HT-29 (cell line): Measurements from ENCODE around the gene SLIT2. TPM values are rescaled to one million over a fixed set of nuclear protein-coding genes. Genes with fewer than 3 reads are reported as not detected.
A peak's percentile ranks its signal among the peaks of the same experiment; 100 is the strongest.

ENCODE experiments used
- DNase-seq: peaks from one replicate; pipeline ENCODE4 v3.0.0-alpha.2; 2015; ENCODE audit warnings: low spot score
- total RNA-seq: library from RNA; depleted of rRNA; stranded (reverse); fragments of >200 nt; shearing (Covaris generic); gene quantifications from 2 replicates; pipeline ENCODE4 v1.2.3, GENCODE V29; 2014

The SLIT2 gene
- total RNA-seq, 1 experiment from 2014 or later = not detected

DNA sequence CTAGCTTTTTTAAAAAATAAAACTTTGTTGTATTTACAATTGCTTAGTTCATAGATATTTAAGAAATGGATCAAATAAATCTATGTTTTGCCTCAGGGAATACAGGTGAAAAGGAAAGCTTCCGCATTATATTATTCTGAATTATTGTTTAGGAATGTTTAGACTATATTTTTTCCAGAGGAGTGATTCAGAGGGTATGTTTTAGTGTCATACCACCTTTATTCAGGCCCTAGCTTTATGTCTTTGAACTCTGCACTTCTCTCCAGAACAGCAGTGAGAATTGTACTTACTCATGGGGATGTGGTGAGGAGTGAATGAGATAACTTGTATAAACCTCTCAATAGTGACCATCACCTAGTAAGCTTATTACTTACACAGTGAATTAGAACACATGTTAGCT is 14.0 kb downstream of the SLIT2 start:
- no peak for DNase-seq

DNA sequence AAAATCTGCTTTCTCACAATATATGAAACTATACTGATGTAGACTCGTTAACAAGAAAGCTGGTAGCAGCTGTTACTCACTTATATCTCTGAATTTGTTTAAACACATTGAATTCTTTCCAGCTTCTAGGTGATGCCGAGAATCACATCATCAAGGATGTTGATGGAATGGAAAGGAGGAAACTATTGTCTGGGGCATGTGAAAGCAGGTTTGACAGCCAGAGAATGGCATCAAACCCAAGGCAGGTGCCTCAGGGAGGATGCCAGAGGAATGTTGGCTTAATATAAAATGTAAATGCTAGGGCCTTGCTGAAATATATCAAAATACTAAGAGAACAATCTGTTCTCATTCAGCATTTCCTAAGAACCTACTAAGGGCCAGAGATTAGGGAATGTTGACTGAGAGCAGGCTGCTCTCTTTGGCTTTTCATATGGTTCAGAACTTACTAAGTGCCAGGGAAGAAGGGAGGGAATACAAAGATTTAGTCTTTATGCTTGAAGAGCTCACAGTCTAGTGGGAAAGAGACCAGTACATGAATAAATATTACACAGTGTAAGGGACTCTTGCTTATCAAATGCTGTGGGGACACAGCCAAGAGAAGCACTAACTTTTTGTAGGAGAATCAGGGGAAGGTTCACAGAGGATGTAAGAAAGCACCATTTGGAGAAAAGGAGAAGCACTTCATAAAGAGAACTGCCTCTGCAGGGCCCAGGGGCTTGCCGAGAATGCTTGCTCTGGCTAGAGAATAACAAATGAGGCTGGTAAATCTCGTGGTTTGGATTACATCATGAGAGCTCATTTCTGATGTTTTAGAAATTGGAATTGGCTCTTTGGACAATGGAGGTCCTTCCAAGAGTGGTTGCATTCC is 14.7 kb downstream of the SLIT2 start:
- no peak for DNase-seq

DNA sequence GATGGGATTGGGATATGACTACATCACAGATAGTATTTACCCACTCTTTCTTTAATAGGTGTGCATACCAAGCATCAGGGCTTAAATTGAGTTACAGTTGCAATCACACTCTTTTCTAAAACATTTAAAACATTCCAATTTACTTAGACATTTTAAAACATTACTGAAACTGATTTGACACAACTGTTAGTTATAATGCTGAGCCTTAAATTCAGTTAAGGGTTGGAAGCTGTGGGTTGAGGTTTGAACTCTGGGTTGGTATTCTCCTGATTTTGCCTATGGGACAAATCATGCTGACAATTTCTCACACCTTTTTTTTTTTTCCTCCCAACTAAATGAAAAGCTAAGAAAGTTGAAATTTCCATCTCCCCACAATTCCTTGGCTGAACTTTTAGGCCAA is 16.3 kb downstream of the SLIT2 start:
- no peak for DNase-seq

DNA sequence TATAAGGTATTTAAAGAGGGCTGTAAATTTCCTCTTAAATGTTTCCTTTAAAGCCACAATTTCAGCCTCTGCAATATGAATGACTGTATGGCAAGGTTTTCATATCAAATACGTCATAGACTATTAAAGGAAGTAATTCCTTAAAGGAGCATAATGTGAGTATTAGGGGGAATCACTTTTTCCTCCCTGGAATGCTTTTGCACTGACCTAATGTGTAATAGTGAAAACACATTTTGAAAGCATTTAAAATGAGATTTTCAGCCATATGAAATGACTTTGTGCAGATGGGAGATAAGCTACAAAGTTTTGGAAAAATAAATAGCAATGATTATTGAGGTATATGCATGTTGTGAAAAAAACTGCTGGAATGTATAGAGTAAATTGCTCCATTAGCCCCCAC is 17.6 kb downstream of the SLIT2 start:
- DNase-seq = no peak

DNA sequence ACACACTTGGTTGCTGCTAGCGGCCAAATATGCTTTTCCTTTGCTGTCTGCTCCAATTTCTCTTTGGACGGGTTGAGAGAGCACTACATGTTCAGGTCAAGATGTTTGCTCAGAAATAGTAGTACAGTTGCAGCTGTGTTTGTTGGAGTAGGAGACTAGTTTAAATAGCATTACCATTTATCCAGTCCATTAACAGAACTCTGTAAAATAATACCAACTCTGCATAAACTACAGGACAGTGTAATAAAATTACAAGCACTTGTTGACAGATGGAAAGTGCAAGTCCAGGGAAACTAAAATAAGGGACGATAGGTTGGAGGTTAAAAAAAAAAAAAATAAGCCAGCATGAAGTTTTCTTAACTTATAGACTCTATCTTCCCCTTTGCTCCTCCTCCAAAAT is 20.2 kb downstream of the SLIT2 start:
- DNase-seq = no peak

DNA sequence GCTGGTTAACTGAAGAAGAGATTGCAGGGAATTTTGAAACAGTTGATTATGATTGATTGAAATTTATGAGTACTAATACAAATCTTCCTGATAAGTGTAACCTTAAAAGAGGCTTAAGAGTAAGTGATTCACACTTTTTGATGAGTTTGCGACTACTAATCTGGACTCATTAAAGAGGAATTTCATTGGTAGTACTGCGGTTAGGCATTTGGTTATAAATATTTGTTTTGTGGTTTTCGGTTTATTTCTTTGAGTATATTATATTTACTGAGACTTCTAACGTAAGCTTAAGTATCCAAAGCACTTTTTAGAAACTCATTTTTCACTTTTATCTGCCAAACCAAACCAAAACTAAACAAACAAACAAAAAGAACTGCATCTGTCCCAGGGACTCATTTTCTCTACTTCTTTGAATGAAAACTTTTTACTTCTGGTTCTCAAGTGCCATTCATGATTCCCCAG is 20.7 kb downstream of the SLIT2 start:
- peak; percentile 15 for DNase-seq

DNA sequence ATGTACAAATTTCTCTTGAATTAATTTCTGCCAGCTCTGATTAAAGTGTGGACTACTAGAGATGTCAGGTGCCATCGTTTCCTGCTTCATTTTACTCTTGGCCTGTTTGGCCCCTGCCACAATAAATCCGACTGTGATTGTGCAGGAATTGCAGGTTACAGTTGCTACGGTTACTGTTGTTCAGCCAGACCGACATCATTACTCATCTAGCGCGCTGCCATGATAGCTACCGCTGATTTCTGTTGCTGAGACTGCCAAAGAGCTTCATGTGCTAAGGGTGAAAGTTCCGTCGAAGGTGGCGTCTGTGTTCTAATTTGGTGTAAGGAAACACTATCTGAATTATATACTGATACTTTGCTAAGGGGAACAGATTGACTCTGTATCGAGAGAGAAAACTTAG is 22.1 kb downstream of the SLIT2 start:
- DNase-seq = no peak

DNA sequence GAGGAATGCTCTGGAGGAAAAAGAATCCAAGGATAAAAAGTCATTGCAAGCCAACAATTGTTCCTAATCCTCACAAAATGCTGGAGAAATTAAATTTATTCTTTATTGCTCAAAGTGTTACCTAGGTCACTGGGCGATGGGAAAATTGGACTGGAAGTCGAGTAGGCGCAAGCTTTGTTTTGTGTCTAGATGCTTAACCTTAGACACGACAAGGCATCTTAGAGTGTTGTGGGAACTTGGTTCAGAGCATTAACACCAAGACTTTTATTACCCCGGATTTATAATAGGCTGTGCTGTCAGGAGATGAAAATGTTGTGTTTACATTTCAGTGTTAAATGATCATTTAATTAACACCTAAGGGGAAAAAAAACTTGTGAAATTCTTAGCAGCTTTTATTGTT is 25.1 kb downstream of the SLIT2 start:
- no peak for DNase-seq

DNA sequence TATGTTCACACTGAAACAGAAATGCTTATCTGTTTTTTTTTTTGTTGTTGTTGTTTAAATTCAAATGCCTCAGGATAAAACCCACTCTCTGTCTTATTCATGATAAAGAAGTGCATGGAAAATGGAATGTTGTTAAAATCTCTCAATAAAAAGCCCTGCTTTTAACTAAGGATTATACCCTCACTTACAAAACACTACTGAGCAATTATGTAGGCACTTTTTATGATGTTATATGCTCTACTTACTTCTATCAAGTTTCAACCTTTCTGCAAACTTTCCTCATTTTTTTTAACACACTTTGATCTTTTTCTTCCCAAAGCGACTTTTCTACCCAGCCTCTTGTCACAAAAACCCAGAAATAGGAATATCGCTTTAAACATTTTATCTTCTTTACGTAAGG is 26.5 kb downstream of the SLIT2 start:
- no peak for DNase-seq

DNA sequence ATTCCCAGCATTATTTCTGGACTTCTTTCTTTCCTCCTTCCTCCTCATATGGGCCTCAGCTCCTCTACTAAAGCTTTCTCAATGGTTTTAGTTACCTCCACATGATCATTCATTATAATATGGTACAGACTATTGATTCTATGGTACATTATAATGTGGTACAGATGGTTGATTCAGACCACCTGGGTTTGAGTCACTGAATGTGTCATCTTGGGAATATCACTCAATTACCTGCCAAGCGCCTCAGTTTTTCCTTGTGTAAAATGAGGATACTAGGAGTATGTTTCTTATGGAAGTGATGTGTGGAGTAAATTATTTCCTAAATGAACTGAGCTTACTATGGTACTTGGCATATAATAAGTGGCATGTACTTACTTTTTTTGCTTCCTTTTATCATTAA is 27.7 kb downstream of the SLIT2 start:
- no peak for DNase-seq

DNA sequence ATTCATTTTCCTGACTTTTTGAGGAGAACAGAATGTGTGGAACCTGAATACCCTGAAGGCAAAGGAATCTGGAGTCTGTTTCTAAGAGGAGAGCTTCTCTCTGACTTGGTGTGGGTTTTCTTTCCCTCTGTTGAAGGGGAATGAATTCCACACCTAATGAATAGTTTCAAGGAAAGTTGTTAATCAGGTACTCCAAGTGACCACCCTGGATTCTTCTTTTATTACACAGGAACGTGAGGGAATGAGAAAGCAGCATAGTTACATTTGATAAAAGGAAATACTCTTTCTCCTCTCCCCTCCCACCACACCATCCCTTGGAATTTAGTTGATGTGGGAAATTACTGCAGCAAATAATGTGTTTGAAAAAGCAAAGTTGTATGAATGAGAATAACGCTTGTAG is 29.7 kb downstream of the SLIT2 start:
- DNase-seq = no peak

DNA sequence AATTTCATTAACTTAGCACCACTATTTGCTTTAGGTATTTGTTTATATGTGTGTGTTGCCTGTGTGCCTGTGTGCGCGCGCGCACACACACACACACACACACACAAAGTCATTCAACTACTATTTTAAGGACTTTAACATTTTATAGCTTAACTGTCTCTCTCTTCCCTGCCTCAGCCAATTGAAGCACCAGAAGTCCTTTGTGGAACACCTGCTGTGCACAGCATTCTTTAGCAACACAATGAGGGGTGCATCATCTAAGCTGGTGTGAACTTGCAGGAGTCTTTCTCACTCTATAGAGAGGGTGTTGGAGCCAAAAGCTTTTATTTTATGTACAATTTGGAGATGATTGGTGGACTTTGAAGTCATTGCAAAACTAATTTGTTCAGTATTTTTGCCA is 31.3 kb downstream of the SLIT2 start:
- DNase-seq = no peak

DNA sequence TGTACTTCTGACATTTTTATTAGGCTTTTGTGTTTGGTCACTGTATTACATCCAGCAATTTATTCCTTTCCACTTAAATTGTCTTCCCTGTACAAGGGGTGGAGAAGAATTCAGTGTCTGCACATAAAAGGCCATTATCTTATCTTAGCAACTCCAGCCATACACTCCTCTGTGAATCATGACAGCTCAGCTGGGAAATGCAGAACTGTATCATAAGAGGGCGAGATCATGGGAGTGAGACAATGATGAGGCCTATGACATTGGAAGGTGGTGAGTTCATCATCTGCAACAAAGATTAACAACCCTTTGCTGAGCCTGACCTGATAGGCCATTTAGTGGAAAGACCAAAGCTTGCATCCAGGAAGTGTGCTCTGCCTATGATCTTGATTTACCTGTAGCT is 33.3 kb downstream of the SLIT2 start:
- DNase-seq = no peak

DNA sequence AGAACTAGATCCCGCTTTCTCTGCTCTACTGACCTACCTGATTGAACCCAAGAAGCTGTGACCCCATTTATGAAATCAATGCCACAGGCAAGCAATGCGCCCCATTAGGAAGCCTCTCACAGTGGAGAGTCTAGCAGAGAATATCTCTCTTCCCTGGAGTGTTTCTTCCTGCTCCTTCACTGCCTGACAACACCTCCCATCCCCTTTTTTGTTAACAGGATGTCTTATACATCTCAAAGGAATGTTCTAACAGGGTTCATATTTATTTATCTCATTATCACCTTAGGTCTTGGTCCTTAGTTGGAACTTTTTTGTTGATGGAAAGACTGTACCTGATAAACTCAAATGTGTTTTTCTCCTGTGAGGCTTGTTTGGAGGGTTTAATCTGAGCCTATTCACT is 35.5 kb downstream of the SLIT2 start:
- no peak for DNase-seq

DNA sequence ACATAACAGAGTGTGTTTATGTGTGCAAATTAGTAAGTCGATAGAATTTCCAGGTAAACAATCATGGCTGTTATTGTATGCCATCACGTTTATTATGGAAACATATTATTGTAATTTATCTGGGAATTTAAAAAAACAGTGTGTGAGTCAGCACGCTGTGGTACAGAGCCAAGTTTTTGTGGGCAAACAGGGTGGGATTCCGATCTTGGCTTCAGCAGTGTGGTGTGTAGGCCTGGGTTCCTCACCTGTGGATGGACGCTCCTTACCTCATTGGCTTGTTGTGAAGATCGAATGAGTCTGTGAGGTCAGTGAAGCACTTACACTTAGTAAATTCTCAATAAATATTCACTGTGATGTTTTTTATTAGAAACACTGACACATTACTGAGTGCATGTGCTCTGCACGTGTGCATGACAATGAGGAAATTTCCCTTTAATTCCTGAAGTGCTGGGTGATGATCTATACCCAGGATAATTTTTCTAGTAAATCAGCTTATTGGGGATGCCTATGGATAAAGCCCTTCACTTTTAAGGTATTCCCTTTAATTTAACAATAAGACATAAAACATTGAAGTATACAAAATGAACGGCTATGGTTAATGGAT is 36.4 kb downstream of the SLIT2 start:
- no peak for DNase-seq

DNA sequence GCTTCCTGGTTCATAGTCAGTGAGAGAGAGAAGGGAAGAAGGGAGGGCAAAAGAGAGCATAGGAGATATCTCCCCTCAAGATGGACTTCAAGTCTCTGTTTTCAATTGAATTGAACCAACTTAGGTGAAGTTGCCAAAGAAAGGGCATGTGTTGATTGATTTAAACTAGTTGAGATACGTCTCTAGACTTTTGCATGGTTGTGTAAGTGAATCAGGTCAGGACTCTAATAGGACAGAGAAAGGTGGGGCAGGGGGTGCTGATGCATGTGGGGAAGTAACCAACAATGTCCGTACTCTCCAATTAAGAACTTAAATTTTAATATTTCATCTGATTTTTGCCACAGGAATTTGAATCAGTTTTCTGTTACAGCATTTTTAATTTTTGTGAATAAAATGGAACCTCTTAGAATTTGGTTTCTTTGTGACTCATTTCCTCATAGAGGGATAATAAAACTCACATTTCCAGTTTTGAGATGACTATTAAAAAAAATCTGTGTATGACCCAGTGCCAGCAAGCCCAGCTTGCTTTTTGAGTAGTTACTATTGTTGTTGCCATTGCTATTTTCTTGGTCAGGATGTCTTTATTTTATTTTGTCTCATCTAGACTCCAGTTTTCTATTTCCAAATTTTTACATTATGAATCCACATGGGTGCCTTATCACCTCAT is 37.3 kb downstream of the SLIT2 start:
- DNase-seq = no peak

DNA sequence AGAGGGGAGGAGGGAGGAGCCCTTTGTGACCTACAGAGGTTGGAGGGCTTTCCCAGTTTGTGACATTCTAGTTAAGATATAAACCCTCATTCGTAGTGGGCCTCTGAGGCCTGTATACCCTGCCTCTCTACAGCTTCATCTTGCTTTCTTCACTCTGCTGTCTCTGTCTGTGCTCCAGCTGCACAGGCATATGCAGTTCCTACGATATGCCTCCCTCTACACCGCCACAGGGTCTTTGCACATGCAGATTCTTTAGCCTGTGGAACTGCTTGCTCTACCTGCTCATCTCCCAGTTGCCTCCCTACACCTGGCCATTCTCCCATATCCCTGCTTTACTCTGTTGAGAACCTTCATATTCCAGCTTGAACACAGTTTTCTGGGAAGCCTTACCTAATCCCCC is 38.1 kb downstream of the SLIT2 start:
- no peak for DNase-seq

DNA sequence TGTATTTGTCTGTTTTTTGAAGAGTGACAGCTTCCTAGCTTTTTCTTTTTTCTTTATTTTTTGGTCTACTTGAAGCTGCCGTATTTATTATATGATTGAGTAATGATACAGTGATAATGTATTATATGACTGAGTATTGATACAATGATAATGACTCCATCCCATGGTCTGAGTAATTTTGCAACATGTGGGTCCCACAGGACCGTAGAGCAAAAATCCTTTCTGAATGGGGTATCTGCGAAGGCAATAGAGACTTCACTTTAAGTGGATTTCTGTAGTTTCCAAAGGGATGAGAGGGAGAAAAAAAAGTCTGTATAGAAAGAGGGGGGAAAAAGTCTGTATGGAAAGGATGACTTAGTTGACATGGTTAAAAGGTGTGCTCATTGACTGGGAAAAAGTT is 41.0 kb downstream of the SLIT2 start:
- DNase-seq = no peak

DNA sequence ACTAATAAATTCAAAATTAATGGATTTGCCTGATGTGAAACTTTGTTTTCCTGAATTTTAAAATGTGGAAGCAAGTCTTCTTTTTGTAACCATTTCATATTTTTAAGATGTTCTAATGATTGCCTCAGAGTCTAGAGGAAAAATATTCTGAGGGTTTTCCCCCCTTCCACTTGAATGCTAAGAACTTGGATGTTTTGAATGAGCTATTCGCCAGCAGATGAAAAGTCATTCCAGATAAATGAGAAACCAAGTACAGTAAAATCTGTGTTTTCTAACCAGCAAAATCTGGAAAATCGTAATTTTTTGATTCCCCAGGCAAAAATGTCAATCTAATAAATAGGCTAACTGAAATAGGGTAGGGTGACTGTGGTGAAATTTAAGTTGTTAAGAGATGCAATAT is 45.6 kb downstream of the SLIT2 start:
- no peak for DNase-seq

DNA sequence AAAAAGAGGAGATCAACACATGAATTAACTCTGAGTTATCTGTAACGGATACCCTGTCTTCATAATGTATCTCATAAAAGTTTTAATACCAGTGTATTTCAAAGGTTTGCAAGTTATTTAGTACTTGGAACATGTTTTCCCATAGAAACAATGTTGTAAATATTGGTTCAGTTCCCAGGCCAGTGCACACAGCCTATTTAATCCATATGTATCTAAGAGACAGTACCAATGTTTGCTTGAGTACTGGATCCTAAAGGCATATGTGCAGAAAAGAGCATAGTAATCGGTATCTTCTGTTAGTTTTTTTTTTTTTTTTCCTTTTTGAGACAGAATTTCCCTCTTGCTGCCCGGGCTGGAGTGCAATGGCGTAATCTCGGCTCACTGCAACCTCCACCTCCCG is 46.1 kb downstream of the SLIT2 start:
- DNase-seq = no peak

DNA sequence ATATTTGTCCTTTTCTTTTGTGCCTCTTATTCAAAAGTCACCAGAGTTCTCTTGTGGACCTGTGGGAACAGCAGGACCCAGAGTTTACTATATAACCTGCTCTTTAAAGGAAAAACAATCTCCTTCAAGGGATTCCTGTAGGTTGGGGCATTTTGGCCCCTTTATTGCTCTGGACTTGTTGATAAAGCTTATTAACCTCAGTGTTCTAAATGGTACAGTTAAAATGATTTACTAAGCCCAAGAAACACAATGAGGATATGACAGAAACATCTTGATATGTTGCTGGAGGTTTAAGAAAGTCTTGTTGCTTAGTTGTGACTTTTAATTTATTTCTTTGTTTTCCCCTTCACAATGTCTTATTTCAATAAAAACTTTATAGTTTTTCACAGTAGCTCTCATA is 46.8 kb downstream of the SLIT2 start:
- no peak for DNase-seq

DNA sequence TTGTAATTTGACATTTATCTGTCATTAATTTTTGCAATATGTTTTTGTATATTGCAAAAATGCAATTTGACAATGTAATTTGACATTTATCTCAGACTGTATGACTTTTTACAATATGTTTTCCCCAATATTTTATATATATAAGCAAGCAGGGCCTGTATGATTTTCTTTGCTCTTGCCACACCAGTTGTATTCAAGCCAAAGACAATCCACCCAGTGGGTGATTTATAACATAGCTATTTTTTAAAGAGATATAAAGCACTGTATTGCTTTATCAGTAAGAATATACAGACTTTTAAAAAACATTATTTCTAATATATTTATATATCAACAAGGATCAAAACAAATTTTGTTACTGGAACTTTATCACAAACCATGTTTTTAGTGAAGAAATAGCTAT is 47.3 kb downstream of the SLIT2 start:
- DNase-seq = no peak

DNA sequence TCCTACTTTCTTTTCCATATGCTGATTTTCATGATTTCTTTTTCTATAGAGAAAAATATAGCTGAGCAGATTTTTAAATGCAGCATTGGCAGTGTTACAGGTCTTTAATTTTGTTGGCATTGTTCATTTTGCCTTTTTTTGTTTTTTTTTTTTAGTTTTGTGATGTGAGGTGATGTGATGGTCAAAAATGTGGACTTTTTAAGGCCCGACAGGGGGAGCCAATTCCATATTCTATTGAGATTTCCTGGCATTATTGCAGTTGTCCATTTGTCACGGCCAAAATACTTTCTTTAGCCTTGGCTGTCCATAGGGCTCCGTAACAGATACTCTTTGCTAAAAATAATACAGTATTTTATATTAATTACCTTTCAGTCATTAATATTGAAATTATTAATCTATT is 47.8 kb downstream of the SLIT2 start:
- peak; percentile 38 for DNase-seq
